ENCODE results near the gene DNAH1. TPM values are rescaled to one million over a fixed set of nuclear protein-coding genes. Genes with fewer than 3 reads are reported as not detected.
"Not testable (repeated sequence)": the region's sequence is repeated elsewhere in the genome, so short reads cannot be mapped to it uniquely, and the experiment has no call there.

Gene DNAH1
- polyA plus RNA-seq, 1 donor (not counting 4 experiments of a cell fraction or from before 2014, with no cell fraction given) = 0.33 TPM

GRCh38 chr3:52283306-52283705, 32.8 kb upstream of the DNAH1 start:
- TF ChIP-seq EZH2 (IDR thresholded peaks at IDR 0.05; ENCODE audit: low read length) = no peak
- Histone ChIP-seq H4K20me1 (ENCODE audit: control insufficient read depth, extremely low read depth, insufficient read depth, low read length) (no peaks in the 10 kb centered on the region), H3K4me3 (ENCODE audit: control insufficient read depth in 2 of 3, extremely low read depth in 1 of 3, insufficient read depth in 2 of 3, low read depth in 1 of 3, low read length in 3 of 3) (no peak overlapping the region), H3K79me2 (ENCODE audit: control insufficient read depth, insufficient read depth, low read length) (peaks cover 5% of the 10 kb centered on the region), H3K27me3 (ENCODE audit: control insufficient read depth, extremely low read depth, insufficient read depth, low read length) (no peaks in the 10 kb centered on the region), H3K9me3 (ENCODE audit: control insufficient read depth, low read depth, low read length) (no peaks in the 10 kb centered on the region), H2AFZ (ENCODE audit: control insufficient read depth, low read length) (no peak overlapping the region), H3K27ac (ENCODE audit: control insufficient read depth, insufficient read depth, low read length) (no peak overlapping the region), H3K4me2 (ENCODE audit: control insufficient read depth, extremely low read depth, insufficient read depth, low read depth, low read length) (no peak overlapping the region), H3K9ac (ENCODE audit: control insufficient read depth, extremely low read depth, insufficient read depth, low read length) (no peak overlapping the region), H3K36me3 (ENCODE audit: control insufficient read depth in 2 of 2, extremely low read depth in 1 of 2, insufficient read depth in 2 of 2, low read length in 2 of 2) (no peaks in the 10 kb centered on the region), H3K9me1 (ENCODE audit: control insufficient read depth, extremely low read depth, insufficient read depth, low read length) (no peaks in the 10 kb centered on the region), H3K4me1 (ENCODE audit: control insufficient read depth, extremely low read depth, insufficient read depth, low read length) (peaks cover 15% of the 10 kb centered on the region)
- no peak for FAIRE-seq
- dilution Hi-C loops (cut with MboI; ENCODE audit: extremely low pct_ligation_motif_present, low sequenced_read_pairs) = no loop called here
- DNase-seq (ENCODE audit: low read depth, low spot score) = no peak

- H3K9me1 ChIP-seq (ENCODE audit: control insufficient read depth, extremely low read depth, insufficient read depth, low read length); H3K79me2 ChIP-seq (ENCODE audit: control insufficient read depth, insufficient read depth, low read length); H4K20me1 ChIP-seq (ENCODE audit: control insufficient read depth, extremely low read depth, insufficient read depth, low read length); H3K4me2 ChIP-seq (ENCODE audit: control insufficient read depth, extremely low read depth, insufficient read depth, low read depth, low read length); H3K4me3 ChIP-seq (ENCODE audit: control insufficient read depth in 2 of 3, extremely low read depth in 1 of 3, insufficient read depth in 2 of 3, low read depth in 1 of 3, low read length in 3 of 3); H3K9ac ChIP-seq (ENCODE audit: control insufficient read depth, extremely low read depth, insufficient read depth, low read length); dilution Hi-C loops (cut with MboI; ENCODE audit: extremely low pct_ligation_motif_present, low sequenced_read_pairs); H3K27ac ChIP-seq (ENCODE audit: control insufficient read depth, insufficient read depth, low read length); H3K27me3 ChIP-seq (ENCODE audit: control insufficient read depth, extremely low read depth, insufficient read depth, low read length); H3K9me3 ChIP-seq (ENCODE audit: control insufficient read depth, low read depth, low read length); H2AFZ ChIP-seq (ENCODE audit: control insufficient read depth, low read length); FAIRE-seq; H3K36me3 ChIP-seq (ENCODE audit: control insufficient read depth in 2 of 2, extremely low read depth in 1 of 2, insufficient read depth in 2 of 2, low read length in 2 of 2); DNase-seq (ENCODE audit: low read depth, low spot score): not testable (repeated sequence)
- peaks cover 19% of the 10 kb centered on the region for H3K4me1 ChIP-seq (ENCODE audit: control insufficient read depth, extremely low read depth, insufficient read depth, low read length)
These were observed 32.1 kb upstream of the DNAH1 start for GRCh38 chr3:52284051-52284450.

DNA sequence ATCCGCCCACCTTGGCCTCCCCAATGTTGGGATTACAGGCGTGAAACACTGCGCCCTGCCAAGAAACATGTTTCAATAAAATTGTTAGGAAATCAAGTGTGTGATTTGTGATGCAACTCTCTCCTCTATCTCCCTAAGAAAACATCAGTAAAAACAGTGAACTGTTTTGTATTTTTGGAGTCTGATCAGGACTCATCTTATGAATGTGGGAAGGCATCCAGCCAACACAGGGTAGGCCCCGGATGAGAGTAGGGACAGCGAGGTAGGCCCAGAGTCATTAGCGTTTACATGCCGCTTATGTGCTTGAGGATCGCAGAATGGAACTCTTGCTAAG, 29.4 kb upstream of the DNAH1 start:
- H3K27me3 ChIP-seq (ENCODE audit: control insufficient read depth, extremely low read depth, insufficient read depth, low read length) = no peaks in the 10 kb centered on the region
- H3K27ac ChIP-seq (ENCODE audit: control insufficient read depth, insufficient read depth, low read length) = peak overlapping the region; percentile 99
- no peak for DNase-seq (ENCODE audit: low read depth, low spot score)
- H2AFZ ChIP-seq (ENCODE audit: control insufficient read depth, low read length) = no peak overlapping the region
- no peak for TF ChIP-seq EZH2 (IDR thresholded peaks at IDR 0.05; ENCODE audit: low read length)
- TF ChIP-seq, protein P1, sequence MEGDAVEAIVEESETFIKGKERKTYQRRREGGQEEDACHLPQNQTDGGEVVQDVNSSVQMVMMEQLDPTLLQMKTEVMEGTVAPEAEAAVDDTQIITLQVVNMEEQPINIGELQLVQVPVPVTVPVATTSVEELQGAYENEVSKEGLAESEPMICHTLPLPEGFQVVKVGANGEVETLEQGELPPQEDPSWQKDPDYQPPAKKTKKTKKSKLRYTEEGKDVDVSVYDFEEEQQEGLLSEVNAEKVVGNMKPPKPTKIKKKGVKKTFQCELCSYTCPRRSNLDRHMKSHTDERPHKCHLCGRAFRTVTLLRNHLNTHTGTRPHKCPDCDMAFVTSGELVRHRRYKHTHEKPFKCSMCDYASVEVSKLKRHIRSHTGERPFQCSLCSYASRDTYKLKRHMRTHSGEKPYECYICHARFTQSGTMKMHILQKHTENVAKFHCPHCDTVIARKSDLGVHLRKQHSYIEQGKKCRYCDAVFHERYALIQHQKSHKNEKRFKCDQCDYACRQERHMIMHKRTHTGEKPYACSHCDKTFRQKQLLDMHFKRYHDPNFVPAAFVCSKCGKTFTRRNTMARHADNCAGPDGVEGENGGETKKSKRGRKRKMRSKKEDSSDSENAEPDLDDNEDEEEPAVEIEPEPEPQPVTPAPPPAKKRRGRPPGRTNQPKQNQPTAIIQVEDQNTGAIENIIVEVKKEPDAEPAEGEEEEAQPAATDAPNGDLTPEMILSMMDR (optimal IDR thresholded peaks at IDR 0.05 in 1 of 3, IDR thresholded peaks at IDR 0.05 in 1 of 3, conservative IDR thresholded peaks at IDR 0.05 in 1 of 3; ENCODE audit: extremely low read depth in 1 of 3, insufficient read depth in 2 of 3, low read length in 3 of 3) = no peak
- FAIRE-seq = no peak
- peak overlapping the region; percentile 65 to 94 (median 88) for H3K4me3 ChIP-seq (ENCODE audit: control insufficient read depth in 2 of 3, extremely low read depth in 1 of 3, insufficient read depth in 2 of 3, low read depth in 1 of 3, low read length in 3 of 3)
- H3K36me3 ChIP-seq (ENCODE audit: control insufficient read depth in 2 of 2, extremely low read depth in 1 of 2, insufficient read depth in 2 of 2, low read length in 2 of 2) = peaks cover 1 to 2% of the 10 kb centered on the region in 2 experiments
- dilution Hi-C loops (cut with MboI; ENCODE audit: extremely low pct_ligation_motif_present, low sequenced_read_pairs) = no loop called here
- H3K4me2 ChIP-seq (ENCODE audit: control insufficient read depth, extremely low read depth, insufficient read depth, low read depth, low read length) = peak overlapping the region; percentile 72
- H3K9me1 ChIP-seq (ENCODE audit: control insufficient read depth, extremely low read depth, insufficient read depth, low read length) = no peaks in the 10 kb centered on the region
- H3K79me2 ChIP-seq (ENCODE audit: control insufficient read depth, insufficient read depth, low read length) = peaks cover 7% of the 10 kb centered on the region
- H4K20me1 ChIP-seq (ENCODE audit: control insufficient read depth, extremely low read depth, insufficient read depth, low read length) = no peaks in the 10 kb centered on the region
- peaks cover 9% of the 10 kb centered on the region for H3K4me1 ChIP-seq (ENCODE audit: control insufficient read depth, extremely low read depth, insufficient read depth, low read length)
- H3K9me3 ChIP-seq (ENCODE audit: control insufficient read depth, low read depth, low read length) = no peaks in the 10 kb centered on the region
- peak overlapping the region; percentile 98 for H3K9ac ChIP-seq (ENCODE audit: control insufficient read depth, extremely low read depth, insufficient read depth, low read length)

Data from keratinocyte (primary cell).